ENCODE measurements around the gene ANOS1.

The ANOS1 gene

GRCh38 chrX:8748855-8749254 lies 16.9 kb upstream of the ANOS1 start:
- no peak overlapping the region for H3K4me3 ChIP-seq (ENCODE audit: low read depth, low read length)
- TF ChIP-seq CTCF (IDR thresholded peaks at IDR 0.05; ENCODE audit: borderline replicate concordance, insufficient read depth, low read depth, low read length): peak; percentile 67

GRCh38 chrX:8743126-8743732 lies 11.3 kb upstream of the ANOS1 start:
- peak; percentile 76 for TF ChIP-seq CTCF (IDR thresholded peaks at IDR 0.05; ENCODE audit: borderline replicate concordance, insufficient read depth, low read depth, low read length)
- H3K4me3 ChIP-seq (ENCODE audit: low read depth, low read length): no peak overlapping the region

- no peak for TF ChIP-seq CTCF (IDR thresholded peaks at IDR 0.05; ENCODE audit: borderline replicate concordance, insufficient read depth, low read depth, low read length)
- H3K4me3 ChIP-seq (ENCODE audit: low read depth, low read length): no peak overlapping the region
Measured at GRCh38 chrX:8741981-8742380, 10.0 kb upstream of the ANOS1 start.

DNA sequence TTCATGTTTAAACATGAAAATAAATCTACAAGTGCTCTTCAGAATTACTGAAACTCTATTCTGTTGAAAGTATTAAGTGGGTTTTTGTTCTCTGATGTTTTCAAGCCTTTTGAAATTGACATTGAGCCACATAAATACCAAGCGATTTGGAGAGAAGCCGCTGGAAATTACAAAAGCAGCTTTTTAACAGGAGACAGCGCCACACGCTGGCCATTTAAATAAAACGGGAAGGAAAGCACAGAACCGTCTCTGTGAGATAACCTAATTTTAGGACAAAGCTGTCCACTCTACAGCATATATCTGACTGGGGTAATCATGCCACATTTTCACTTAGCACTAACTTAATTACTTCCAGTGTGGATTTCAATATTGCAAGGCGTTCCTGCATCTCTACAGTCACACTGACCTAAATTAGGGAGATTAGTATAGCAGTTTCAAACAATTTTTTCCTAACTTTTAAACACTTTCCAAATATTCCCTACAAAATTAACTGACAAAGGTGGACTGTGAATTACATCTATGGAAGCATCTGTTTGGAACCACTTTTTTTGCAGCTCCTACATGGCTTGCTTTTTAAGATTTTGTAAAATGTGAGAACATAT lies 6.8 kb upstream of the ANOS1 start:
- TF ChIP-seq CTCF (IDR thresholded peaks at IDR 0.05; ENCODE audit: borderline replicate concordance, insufficient read depth, low read depth, low read length): peak; percentile 47; the same call in 1 of the 2 replicates
- no peak overlapping the region for H3K4me3 ChIP-seq (ENCODE audit: low read depth, low read length)

- no peak for TF ChIP-seq CTCF (IDR thresholded peaks at IDR 0.05; ENCODE audit: borderline replicate concordance, insufficient read depth, low read depth, low read length)
- H3K4me3 ChIP-seq (ENCODE audit: low read depth, low read length): no peak overlapping the region
Measured at GRCh38 chrX:8737883-8738282, 5.9 kb upstream of the ANOS1 start.

GRCh38 chrX:8730812-8731558 lies 952 bp downstream of the ANOS1 start:
- no peak for TF ChIP-seq CTCF (IDR thresholded peaks at IDR 0.05; ENCODE audit: borderline replicate concordance, insufficient read depth, low read depth, low read length)

More at GRCh38 chrX:8730812-8731558, 952 bp downstream of the ANOS1 start:
- H3K4me3 ChIP-seq (ENCODE audit: low read depth, low read length): no peak overlapping the region
